ENCODE data around the gene DYNC1I1. TPM values are rescaled to one million over a fixed set of nuclear protein-coding genes. Genes with fewer than 3 reads are reported as not detected.

Gene DYNC1I1
- total and polyA plus RNA-seq, 2 donors (not counting 3 experiments of a cell fraction or from before 2014, with no cell fraction given), result 1.8 to 3.6 TPM

DNA sequence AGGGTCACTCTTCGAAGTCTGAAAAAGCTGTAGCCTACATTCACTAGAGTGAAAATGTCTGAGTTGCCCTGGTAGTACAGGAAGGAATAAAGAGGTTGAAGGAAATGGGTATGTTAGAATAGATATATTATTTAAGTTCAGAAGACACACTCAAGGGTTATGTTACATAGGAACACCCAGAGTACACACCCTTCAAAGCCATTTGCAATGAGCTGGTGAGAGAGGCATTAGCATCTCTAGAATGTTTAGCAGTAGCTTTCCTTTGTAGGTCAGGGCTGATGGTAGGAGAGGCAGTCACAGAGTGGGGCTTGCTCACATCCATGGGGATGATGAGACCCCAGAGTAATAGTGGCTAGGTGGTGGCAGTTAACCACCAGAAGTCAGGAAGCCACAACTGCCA lies 328.4 kb downstream of the DYNC1I1 start:
- Histone ChIP-seq H3K4me2 (ENCODE audit: insufficient read depth, low read length) (no peak overlapping the region), H3K9me1 (replicated peaks; ENCODE audit: control insufficient read depth, extremely low read depth, insufficient read depth, low read length) (no peaks in the 10 kb centered on the region), H3K27ac (ENCODE audit: insufficient read depth, low read depth, low read length) (no peak overlapping the region), H3K9me3 (replicated peaks; ENCODE audit: control insufficient read depth, insufficient read depth, low read length) (no peaks in the 10 kb centered on the region), H2AFZ (ENCODE audit: low read depth, low read length) (no peak overlapping the region), H3K79me2 (ENCODE audit: control insufficient read depth, insufficient read depth, low read length) (no peaks in the 10 kb centered on the region), H3K36me3 (ENCODE audit: control insufficient read depth in 2 of 2, extremely low read depth in 1 of 2, insufficient read depth in 2 of 2, low read length in 2 of 2) (no peaks in the 10 kb centered on the region), H4K20me1 (replicated peaks; ENCODE audit: control insufficient read depth, extremely low read depth, insufficient read depth, low read length) (no peaks in the 10 kb centered on the region), H3K9ac (replicated peaks; ENCODE audit: extremely low read depth, insufficient read depth, low read length) (no peak overlapping the region), H3K4me3 (replicated peaks in 1 of 3; ENCODE audit: insufficient read depth in 1 of 3, low read depth in 1 of 3, low read length in 3 of 3) (no peak overlapping the region), H3K4me1 (ENCODE audit: control insufficient read depth, extremely low read depth, insufficient read depth, low read length) (no peaks in the 10 kb centered on the region), H3K27me3 (ENCODE audit: control insufficient read depth in 2 of 2, insufficient read depth in 2 of 2, low read length in 2 of 2) (no peaks in the 10 kb centered on the region)
- CTCF ChIA-PET, result interaction anchor here (1.0 to 1.5 kb wide), 3 partner anchors 9 to 927 kb away, joined by 3 to 5 read pairs (median 3); no protein-coding TSS in a partner anchor
- no TSS peak for BruUV-seq (replicated peaks)
- dilution Hi-C loops (cut with MboI; ENCODE audit: extremely low pct_ligation_motif_present, low sequenced_read_pairs), result no loop called here
- FAIRE-seq (no peak), DNase-seq (ENCODE audit: low read depth, low spot score) (no peak)
- POLR2A ChIA-PET, result interaction anchor here (0.6 kb wide), 1 partner anchor 113 kb away, joined by 4 read pairs; no protein-coding TSS in a partner anchor
- intact Hi-C loops (cut with micrococcal nuclease), result no loop called here
- TF ChIP-seq, protein P1, sequence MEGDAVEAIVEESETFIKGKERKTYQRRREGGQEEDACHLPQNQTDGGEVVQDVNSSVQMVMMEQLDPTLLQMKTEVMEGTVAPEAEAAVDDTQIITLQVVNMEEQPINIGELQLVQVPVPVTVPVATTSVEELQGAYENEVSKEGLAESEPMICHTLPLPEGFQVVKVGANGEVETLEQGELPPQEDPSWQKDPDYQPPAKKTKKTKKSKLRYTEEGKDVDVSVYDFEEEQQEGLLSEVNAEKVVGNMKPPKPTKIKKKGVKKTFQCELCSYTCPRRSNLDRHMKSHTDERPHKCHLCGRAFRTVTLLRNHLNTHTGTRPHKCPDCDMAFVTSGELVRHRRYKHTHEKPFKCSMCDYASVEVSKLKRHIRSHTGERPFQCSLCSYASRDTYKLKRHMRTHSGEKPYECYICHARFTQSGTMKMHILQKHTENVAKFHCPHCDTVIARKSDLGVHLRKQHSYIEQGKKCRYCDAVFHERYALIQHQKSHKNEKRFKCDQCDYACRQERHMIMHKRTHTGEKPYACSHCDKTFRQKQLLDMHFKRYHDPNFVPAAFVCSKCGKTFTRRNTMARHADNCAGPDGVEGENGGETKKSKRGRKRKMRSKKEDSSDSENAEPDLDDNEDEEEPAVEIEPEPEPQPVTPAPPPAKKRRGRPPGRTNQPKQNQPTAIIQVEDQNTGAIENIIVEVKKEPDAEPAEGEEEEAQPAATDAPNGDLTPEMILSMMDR (IDR thresholded peaks at IDR 0.05; ENCODE audit: extremely low read depth in 1 of 2, insufficient read depth in 1 of 2, low read depth in 1 of 2, low read length in 2 of 2), result no peak
- TF ChIP-seq POLR2AphosphoS5 (IDR thresholded peaks at IDR 0.05; ENCODE audit: insufficient read depth, low read depth, low read length) (no peak), GATA2 (IDR thresholded peaks at IDR 0.05; ENCODE audit: insufficient read depth, insufficient read length, low read depth, low read length) (no peak), JUN (IDR thresholded peaks at IDR 0.05; ENCODE audit: borderline replicate concordance, insufficient read depth, insufficient read length, low read depth) (no peak), POLR2A (IDR thresholded peaks at IDR 0.05; ENCODE audit: low read depth, low read length) (no peak), MYC (IDR thresholded peaks at IDR 0.05; ENCODE audit: low read depth, low read length) (no peak), EZH2 (IDR thresholded peaks at IDR 0.05; ENCODE audit: borderline replicate concordance, low read depth, low read length, severe bottlenecking) (no peak)
- TF ChIP-seq, protein P2, sequence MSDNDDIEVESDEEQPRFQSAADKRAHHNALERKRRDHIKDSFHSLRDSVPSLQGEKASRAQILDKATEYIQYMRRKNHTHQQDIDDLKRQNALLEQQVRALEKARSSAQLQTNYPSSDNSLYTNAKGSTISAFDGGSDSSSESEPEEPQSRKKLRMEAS (IDR thresholded peaks at IDR 0.05; ENCODE audit: insufficient read depth, insufficient read length), result no peak
